ENCODE data around the gene PHF21B.

PHF21B gene

DNA sequence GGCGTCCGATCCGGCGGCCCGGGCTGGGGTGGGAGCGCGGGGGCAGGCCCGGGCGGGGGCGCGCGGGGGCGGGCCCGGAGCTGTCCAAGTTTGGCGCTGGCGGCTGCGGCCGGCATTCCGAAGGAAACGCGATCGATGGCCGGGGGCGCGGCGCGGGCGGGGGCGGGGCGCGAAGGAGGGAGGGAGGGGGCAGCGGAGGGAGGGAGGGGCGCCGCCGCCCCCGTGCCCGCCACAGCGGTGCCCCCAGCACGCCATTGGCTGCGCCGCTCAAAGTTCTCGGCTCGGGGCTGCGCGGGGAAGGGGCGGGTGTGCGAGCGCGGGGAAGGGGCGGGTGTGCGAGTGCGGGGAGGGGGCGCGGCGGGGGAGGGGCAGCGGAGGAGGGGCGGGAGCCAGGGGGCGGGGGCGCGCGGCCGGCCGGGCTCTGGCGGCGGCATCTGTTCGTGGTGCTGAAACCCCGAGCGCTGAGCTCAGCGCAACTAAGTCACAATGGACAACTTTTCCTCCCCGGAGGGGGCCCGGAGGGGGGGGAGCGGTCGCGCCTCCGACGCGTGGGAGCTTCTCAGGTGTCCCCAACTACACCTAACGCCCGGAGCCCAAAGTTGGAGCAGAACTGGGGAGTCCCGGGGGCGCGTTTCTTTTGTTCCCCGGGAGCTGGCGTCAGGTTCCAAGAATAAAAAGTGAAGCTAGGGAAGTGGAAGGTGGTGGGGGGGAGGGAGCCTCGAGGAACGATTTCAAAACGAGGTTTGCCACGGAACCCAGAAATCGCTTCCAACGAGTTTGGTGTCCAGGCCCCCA is 2.2 kb downstream of the PHF21B start:
- H3K4me3 ChIP-seq (ENCODE audit: low read depth, low read length) = no peak overlapping the region
- DNase-seq (ENCODE audit: low read depth) = no peak
- TF ChIP-seq, protein P1, sequence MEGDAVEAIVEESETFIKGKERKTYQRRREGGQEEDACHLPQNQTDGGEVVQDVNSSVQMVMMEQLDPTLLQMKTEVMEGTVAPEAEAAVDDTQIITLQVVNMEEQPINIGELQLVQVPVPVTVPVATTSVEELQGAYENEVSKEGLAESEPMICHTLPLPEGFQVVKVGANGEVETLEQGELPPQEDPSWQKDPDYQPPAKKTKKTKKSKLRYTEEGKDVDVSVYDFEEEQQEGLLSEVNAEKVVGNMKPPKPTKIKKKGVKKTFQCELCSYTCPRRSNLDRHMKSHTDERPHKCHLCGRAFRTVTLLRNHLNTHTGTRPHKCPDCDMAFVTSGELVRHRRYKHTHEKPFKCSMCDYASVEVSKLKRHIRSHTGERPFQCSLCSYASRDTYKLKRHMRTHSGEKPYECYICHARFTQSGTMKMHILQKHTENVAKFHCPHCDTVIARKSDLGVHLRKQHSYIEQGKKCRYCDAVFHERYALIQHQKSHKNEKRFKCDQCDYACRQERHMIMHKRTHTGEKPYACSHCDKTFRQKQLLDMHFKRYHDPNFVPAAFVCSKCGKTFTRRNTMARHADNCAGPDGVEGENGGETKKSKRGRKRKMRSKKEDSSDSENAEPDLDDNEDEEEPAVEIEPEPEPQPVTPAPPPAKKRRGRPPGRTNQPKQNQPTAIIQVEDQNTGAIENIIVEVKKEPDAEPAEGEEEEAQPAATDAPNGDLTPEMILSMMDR (IDR thresholded peaks at IDR 0.05; ENCODE audit: low read depth, low read length, missing control alignments) = no peak

DNA sequence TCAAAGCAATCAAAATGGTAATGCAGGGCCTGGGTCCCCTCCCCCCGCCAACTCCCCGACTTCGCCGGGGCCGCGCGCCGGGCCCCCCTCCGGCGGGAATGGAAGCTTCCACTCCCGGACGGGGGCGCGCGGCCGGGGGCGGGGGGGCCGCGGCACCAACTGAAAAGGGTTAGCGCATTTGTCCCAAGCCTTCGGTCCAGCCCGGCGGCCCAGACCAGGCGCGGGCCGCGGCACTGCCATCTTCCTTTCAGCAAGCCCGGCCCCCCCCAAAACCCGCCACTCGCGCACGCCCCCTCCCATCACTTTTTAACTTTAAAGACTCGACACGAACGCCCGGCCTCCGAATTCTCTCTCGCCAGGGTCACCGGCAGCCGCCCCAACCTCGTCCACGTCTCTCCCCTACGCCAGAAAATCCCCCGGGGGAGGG is 2.8 kb downstream of the PHF21B start:
- no peak overlapping the region for H3K4me3 ChIP-seq (ENCODE audit: low read depth, low read length)
- DNase-seq (ENCODE audit: low read depth) = no peak
- TF ChIP-seq, protein P1 (IDR thresholded peaks at IDR 0.05; ENCODE audit: low read depth, low read length, missing control alignments) = no peak

DNA sequence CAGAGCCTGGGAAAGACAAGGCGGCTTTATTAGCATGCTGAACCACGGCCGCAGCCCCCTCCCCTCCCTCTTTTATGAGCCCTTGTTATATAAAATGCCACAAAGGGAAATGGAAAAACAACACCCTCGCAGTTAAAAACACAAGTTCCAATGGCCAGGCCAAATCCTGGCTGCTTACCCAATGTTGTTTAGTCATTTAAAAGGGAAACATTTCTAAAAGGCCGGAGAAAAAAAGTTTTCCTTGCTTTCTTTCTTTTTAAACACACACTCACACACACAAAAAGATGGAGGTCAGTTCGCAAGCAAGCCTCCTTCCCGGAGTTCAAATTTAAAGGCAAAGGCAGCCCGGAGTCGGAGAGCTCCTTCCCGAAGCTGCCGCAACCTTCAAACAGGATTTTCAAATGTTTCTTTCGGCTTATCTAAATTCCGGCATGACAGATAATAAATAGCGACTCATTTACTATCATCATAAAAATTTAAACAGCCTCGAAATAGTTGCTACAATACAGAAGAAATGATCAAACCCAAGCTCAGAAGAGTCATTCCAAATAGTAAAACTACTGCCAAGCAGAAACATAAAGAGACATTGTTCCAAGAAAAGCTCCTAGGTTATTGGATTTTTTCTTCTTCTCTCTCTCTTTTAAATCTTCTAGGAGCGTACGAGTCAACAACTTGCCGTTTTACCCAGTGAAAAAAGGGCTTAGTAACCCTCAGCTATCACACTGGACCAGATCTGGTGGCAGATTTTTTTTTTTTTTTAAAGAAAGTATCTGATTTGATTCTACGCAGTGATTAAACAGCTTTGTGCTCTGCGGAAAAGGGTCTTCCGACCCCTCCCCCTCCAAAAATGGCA is 3.5 kb downstream of the PHF21B start:
- no peak overlapping the region for H3K4me3 ChIP-seq (ENCODE audit: low read depth, low read length)
- TF ChIP-seq, protein P1 (IDR thresholded peaks at IDR 0.05; ENCODE audit: low read depth, low read length, missing control alignments) = no peak
- DNase-seq (ENCODE audit: low read depth) = no peak

DNA sequence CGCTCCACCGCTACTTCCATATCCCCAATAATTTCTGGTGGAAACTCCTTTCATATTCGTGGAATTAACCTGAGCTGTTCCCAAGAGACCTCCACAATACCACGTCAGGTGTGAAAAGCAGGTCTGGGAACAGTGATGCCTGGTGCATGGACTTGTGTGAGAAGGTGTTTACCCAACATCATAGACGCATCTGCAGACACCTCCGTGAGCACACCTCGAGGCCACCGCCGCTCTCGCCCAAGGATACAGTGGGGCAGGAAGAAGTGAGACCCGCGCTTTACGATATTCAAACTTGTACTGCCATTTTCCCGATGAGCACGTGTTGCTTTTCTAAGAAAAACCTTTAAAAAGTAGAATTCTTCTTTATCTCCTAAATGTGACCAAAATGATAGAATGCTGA is 8.2 kb downstream of the PHF21B start:
- TF ChIP-seq, protein P1 (IDR thresholded peaks at IDR 0.05; ENCODE audit: low read depth, low read length, missing control alignments) = no peak
- DNase-seq (ENCODE audit: low read depth) = no peak
- H3K4me3 ChIP-seq (ENCODE audit: low read depth, low read length) = no peak overlapping the region

DNA sequence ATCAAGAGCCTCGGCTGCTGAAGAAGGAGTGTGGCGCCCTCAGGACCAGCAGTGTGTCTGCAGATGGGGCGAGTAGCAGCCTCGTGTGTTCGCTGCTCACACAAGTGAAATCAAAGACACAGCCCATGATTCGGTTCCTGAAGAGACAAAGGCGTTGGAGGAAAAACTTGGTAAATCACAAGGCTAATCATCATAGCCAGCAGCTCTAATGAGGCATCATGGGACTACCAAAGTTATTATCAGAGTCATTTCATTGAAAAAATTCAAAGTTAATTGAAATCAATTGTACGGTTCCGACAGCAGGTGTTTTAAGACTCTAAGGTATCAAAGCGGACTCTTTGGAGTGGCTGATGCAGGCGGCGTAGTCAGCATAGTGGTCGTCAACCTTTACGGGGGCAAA is 9.5 kb downstream of the PHF21B start:
- TF ChIP-seq, protein P1 (IDR thresholded peaks at IDR 0.05; ENCODE audit: low read depth, low read length, missing control alignments) = no peak
- no peak for DNase-seq (ENCODE audit: low read depth)
- no peak overlapping the region for H3K4me3 ChIP-seq (ENCODE audit: low read depth, low read length)

DNA sequence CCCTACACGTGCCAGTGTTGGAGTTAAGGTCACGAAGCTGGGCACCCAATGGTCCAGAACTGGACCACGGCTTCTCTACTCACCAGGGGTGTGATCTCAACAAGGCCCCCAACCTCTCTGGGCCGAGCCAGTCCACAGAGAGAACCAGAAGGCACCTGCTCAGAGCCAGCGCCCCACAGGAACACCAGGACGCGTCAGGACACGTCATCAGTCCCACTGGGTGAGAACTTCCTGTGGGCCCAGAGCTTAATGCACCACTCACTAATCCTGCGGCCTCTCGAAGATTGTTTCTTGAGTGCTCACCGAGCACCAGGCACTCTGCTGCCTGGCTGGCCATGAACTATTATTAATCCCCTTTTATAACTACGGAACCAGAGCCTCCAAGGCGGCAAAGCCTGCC is 10.1 kb downstream of the PHF21B start:
- TF ChIP-seq, protein P1 (IDR thresholded peaks at IDR 0.05; ENCODE audit: low read depth, low read length, missing control alignments) = no peak
- H3K4me3 ChIP-seq (ENCODE audit: low read depth, low read length) = no peak overlapping the region
- DNase-seq (ENCODE audit: low read depth) = no peak
